GM18511 (cell line): Measurements from ENCODE around the gene ZNF473.
A peak's percentile ranks its signal among the peaks of the same experiment; 100 is the strongest.

Source experiments
- ATAC-seq: cut with Tn5 transposase; IDR thresholded peaks from one replicate; pipeline ENCODE4 v1.9.1; 2021; ENCODE audit warnings: mild to moderate bottlenecking, moderate library complexity; ENCODE audit not compliant: unreplicated experiment

Gene ZNF473

GRCh38 chr19:50025794-50026549 lies at the start of gene ZNF473:
Gene ZNF473 (plus strand): TSS chr19:50026005. CDS start chr19:50031083, 5,078 bp downstream.
- peak; percentile 72 for ATAC-seq

GRCh38 chr19:49976496-49976895 lies 49.3 kb upstream of the ZNF473 start:
- ATAC-seq = no peak

- no peak for ATAC-seq
Observed at GRCh38 chr19:49977076-49977475, 48.7 kb upstream of the ZNF473 start.

GRCh38 chr19:49977881-49978280 lies 47.9 kb upstream of the ZNF473 start:
- no peak for ATAC-seq

GRCh38 chr19:49978324-49978723 lies 47.5 kb upstream of the ZNF473 start:
- no peak for ATAC-seq

GRCh38 chr19:49981603-49982593 lies 43.9 kb upstream of the ZNF473 start:
- no peak for ATAC-seq

- no peak for ATAC-seq
Observed at GRCh38 chr19:49983645-49984229, 42.1 kb upstream of the ZNF473 start.

GRCh38 chr19:49984491-49984890 lies 41.3 kb upstream of the ZNF473 start:
- ATAC-seq = no peak

- ATAC-seq = no peak
Observed at GRCh38 chr19:49985871-49986270, 39.9 kb upstream of the ZNF473 start.

- ATAC-seq = no peak
Observed at GRCh38 chr19:49986354-49986753, 39.5 kb upstream of the ZNF473 start.

- no peak for ATAC-seq
Observed at GRCh38 chr19:49987159-49987698, 38.6 kb upstream of the ZNF473 start.

- ATAC-seq = no peak
Observed at GRCh38 chr19:49988007-49988406, 37.8 kb upstream of the ZNF473 start.

- ATAC-seq = no peak
Observed at GRCh38 chr19:49988433-49988832, 37.4 kb upstream of the ZNF473 start.

GRCh38 chr19:49997709-49998108 lies 28.1 kb upstream of the ZNF473 start:
- ATAC-seq = no peak

GRCh38 chr19:49999371-50000010 lies 26.3 kb upstream of the ZNF473 start:
- no peak for ATAC-seq

GRCh38 chr19:50000038-50000840 lies 25.6 kb upstream of the ZNF473 start:
- ATAC-seq = no peak

- ATAC-seq = no peak
Observed at GRCh38 chr19:50000841-50001557, 24.8 kb upstream of the ZNF473 start.

GRCh38 chr19:50001775-50002174 lies 24.0 kb upstream of the ZNF473 start:
- ATAC-seq = no peak

- ATAC-seq = no peak
Observed at GRCh38 chr19:50002386-50002960, 23.3 kb upstream of the ZNF473 start.
